Hematopoietic multipotent progenitor cell treated with erythropoietin and hydrocortisone succinate and interleukin-3 and kit ligand, for 4 days (in vitro differentiated cells): Measurements from ENCODE around the gene PES1.
A peak's percentile ranks its signal among the peaks of the same experiment; 100 is the strongest.
"Not testable (repeated sequence)": the region's sequence is repeated elsewhere in the genome, so short reads cannot be mapped to it uniquely, and the experiment has no call there.

Experiments
- DNase-seq: peaks from one replicate; pipeline ENCODE4 v3.0.0-alpha.2; 2015

The PES1 gene

DNA sequence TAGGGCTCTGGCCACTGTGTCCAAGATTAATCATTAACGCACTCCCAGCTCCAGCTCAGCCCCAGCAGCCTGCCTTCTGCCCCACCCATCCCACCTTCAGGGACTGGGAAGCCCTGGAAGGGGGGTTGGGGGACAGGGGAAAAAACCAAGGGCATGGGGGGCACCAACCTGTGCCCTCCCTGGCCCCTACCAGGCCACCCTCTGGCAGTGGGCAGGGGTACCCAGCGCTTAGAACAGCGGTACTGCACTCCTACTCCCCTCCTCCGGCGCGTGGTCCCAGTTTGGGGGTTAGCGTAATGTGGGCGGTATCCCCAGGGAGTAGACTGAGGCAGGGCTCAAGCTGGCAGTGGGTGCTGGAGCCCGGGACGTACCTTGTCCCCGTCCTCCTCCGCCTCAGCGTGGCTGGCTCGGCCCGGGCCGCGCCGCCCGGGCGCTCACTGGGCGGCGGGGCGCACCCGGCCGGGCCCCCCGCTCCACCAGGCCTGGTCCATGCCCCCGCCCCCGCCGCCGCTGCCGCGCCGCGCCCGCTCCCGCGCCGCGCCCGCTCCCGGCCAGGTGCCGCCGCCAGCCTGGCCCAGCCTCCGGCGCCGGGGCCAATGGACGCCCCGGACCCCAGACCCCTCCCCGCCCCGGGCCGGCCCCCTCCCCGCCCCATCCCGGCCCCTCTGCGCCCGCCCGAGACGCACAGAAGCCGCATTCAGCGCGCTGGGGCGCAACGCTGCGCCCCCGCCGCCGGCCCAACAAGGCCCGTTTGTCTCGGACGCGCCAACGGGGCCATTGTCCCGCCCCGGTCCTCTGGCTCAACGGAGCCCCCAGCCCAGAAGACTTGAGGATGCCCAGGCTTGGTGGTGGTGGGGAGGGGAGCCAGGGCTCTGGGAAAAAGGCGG, 17.4 kb downstream of the PES1 start, which contains the start of gene GAL3ST1:
Gene GAL3ST1, minus strand, starts transcription at position 571 of the 887 bp plus-strand sequence. CDS start 17,273 bp downstream, outside the sequence.
- DNase-seq, result no peak

DNA sequence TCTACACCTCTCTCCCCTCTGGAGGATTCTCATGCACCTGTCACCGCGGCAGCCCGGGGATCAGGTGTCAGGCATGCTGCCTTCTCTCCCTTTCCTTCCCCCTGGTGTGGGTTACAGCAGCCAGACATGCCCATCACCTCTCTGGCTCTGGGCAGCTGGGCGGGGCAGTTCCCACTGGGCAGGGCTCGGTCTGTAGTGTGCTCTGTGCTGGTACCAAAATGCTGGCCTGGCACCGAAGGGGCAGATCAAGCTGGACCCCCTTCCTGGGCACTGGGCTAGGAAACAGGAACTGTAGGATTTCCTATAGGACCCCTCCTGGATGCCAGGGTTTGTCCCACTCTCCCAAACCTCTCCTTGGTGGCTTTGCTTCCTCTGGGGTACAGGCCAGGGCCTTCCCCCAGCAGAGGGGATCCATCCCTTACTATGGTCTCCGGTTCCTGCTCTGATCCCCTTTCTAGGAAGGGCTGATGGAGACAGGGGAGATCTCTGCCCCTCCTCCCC, 18.1 kb downstream of the PES1 start:
- no peak for DNase-seq

DNA sequence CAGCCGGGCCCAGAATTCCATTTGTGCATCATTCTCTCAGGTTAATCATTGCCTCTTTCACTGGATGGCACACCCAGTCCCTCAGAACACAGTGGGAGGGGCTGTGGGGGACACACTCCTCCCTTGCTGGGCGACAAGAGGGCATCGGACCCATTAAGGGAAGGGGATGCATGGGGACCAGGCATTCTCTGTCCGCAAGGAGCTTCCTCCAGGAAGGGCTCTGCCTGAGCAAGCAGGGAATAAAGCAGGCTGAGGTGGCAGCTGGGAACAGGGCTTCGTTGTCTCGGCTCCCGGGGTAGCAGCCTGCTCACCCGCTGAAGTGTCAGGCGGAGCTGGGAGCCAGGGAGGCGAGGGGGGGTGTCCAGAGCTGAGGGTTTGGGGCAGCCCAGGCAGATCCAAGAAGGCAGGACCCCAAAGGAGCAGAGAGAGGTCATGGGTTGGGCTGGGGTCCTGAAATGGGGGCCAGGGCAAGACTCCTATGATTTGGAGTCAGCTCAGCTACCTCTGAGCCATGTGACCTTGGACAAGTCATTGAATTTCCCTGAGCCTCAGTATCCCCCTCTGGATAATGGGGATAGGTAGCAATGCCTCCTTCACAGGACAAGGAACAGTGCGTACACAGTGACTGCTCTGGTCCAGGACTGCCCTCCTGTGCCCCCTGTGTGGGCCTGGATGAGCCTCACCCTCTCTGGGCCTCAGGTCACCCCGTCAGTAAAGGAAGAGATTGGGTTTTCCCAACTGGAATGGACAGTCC, 18.7 kb downstream of the PES1 start:
- no peak for DNase-seq

DNA sequence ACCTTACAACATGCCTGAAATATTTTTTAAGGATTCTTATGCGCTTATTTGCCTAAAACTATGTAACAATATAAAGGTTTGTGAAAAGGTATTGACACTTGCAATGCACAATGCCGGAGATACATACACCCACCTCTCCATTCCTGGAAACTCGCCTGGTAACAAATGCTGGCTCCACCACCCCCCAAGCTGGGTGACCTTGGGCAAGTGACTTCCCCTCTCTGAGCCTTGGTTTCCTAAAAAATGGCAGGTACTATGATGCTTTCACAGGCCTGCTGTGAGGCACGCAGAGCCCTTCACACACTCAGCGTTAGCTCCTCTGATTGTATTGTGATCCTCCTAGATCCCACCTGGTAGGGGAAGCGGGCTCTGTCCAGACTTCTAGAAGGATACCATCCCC, 19.5 kb downstream of the PES1 start:
- DNase-seq, result no peak

DNA sequence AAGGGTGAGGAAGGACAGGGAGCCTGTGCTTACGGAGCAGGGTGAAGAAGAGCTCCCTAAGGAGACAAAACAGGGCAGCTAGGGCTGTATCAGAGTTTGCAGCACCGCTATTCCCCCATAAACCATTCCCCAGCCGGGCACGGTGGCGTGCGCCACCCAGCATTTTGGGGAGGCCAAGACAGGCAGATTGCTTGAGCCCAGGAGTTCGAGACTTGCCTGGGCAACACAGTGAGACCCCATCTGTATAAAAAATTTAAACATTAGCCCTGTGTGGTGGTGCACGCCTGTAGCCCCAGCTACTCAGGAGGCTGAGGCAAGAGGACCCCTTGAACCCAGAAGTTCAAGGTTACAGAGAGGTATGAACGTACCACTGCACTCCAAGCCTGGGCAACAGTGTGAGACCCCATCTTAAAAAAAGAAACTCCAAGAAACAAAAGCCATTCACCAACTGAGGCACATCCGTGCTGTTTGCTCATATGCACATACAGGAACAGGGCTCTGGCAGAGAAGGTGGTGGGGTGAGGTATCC, 22.0 kb downstream of the PES1 start:
- no peak for DNase-seq

DNA sequence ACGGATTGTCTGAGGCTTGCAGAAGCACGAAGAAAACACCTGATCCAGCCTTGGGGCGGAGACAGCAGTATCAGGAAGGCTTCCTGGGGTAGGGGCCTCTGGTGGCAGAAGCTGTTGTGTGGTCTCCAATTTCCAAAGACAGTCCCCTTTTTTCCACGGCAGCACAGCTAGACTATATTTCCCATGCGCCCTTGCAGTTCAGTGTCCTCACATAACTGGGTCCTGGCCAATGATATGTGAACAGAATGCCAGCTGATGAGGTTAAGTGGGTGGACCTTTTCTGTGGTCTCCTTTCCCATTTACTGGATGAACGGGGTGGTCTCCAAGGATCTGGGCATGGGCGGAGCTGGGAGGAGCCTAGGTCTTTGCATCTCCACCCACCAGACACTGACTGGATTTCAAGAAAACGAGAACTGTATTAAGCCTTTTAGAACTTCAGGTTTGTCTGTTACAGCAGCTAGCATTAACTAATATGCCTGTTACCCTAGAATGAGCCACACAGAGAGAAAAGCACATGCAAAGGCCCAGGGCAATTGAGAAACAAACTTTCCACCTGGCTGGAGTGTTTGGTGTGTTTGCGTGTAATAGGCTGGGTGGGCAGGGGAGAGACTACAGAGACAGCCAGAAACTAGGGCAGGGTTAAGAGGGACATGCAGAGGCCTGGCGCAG, 23.4 kb downstream of the PES1 start:
- no peak for DNase-seq

DNA sequence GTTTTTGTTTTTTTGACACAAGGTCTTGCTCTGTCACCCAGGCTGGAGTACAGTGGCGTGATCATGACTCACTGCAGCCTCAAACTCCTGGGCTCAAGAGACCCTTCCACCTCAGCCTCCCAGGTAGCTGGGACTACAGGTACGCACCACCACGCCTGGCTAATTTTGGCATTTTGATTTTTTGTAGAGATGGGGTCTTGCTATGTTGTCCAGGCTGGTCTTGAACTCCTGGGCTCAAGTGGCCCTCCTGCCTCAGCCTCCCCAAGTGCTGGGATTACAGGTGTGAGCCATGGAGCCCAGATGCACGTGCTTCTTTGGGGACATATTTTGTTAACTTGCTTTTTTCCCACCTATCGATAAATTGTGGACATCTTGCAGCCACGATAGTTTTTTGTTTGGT, 24.4 kb downstream of the PES1 start:
- DNase-seq, result not testable (repeated sequence)

DNA sequence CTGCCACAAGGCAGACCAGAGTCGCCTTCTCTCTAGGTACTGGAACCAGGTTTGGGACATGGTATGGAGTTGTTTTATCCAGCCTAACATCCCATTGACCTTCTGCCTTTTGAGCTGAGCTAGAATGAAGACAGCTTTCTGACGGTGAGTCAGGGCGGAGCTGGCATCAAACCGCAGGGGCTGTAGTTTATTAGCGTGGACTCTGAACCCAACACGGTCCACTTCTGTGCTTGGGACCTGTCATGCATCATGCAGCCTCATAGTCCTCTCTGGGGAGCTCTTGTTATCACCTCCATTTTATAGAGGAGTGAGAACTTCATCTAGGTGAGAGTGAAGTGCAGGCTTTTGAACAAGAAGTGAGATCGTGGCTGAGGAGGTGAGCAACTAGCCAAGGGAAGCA, 25.6 kb downstream of the PES1 start:
- DNase-seq, result no peak

DNA sequence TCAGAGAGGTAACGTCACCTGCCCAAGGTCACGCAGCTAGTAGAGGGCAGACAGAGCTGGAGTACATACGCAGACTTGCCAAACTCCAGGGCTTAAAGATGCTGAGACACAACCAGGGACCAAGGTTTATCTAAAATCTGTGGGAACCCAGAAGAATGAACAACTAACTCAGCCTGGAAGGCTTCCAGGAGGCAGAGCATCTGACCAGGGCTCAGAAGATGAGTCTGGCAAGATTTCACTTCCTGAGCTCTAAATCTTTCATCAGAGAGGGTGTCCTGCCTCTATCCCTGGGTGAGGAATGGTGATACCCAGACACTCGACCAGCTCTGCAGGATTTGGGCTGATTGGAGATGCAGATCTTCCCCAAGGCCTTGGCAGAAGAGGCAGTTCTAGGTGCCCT, 26.4 kb downstream of the PES1 start:
- DNase-seq, result no peak

DNA sequence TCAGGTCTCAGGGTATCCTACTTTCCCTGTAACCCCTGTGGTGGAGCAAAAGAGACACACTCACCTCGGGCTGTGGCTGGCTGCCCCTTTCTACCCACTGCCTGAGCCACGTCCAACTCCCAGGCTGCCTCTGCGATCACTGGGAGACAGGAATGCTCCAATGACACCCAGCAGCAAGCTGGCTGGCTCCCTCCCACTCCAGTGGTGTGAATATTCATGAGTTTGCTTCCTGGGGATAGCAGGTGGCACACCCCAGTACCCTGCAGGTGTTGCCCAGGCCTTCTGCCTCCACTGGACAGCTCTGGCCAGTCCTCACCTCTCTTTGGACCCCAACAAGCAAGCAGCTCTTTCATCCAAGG, 27.0 kb downstream of the PES1 start:
- DNase-seq, result no peak

DNA sequence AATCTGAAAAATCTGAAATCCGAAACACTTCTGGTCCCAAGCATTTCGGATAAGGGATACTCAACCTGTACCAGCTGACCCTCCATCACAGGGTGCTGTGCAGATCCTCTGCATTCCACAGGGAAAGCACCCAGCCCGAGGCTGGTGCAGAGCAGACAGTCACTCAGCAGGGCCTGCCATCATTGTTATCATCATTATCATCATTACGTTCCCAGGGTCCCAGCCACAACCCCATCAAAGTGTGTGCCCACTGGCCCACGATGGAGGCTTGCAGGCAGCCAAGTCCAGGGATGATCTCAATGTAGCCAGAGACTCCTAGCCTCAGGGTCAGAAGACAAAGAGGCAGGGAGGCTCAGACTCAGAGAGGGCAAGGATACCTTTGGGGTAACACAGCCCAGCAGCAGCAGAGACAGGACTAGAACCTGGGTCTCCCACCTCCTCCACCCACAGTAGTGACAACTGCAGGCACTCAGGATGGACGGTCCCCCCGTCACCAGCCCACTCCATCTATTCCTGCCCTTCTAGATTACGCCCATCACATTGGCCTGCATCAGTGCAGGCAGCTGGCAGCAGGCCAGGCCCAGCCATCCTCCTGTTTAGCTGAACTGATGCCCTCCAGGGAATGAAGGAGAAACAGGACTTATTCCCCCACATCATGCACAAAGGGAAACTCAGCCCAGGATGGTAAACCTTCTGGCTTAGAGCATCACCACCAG, 27.5 kb downstream of the PES1 start:
- DNase-seq, result no peak

DNA sequence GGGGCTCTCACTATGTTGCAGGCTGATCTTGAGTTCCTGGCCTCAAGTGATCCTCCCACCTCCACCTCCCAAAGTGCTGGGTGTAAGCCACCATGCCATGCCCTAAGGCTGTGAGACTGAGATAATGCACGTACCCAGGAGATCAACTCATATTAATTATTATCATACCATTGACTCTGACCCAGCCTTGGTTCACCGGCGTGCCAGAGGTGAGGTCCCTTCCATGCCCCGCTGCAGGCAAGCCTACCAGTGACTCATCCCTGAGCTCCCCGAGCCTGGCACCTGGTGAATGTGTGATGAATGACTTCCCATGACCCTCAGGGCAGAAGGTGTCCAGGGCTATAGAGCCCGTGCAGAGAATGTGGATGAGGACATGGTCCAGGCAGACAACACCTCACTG, 29.3 kb downstream of the PES1 start:
- peak; percentile 62 for DNase-seq

DNA sequence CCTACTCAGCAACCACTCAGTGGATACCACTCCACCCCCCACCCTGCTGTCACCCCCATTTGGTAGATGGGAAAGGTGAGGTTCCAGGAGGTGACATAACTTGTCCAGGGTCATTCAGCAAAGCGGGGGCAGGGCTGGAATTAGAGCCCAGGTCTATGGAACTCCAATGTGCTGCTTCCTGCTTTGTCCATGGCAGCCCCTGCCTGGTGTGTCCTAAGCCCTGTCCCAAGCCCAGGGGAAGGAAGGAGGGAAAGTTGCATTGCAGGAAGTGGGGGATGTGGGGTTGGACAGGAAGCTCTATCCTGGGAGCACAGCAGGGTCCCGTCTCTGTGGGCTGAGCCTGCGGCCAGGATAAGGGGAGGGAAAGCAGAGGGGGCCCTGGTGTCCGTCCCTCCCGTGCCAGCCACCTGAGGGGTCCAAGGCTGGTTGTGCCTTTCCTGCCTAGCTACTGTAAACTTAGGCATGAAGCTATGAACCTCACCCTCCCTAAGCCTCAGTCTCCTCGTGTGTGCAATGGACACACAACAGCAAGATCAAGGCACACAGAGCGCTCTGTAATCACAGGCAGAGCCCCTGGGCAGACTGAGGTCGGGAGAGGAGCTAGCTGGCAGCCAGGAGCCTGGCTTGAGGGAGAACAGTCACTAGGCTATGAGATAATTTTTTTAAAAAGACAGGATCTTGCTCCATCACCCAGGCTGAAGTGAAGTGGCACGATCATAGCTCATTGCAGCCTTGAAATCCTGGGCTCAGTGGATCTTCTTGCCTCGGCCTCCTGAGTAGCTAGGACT, 30.1 kb downstream of the PES1 start:
- DNase-seq, result no peak

DNA sequence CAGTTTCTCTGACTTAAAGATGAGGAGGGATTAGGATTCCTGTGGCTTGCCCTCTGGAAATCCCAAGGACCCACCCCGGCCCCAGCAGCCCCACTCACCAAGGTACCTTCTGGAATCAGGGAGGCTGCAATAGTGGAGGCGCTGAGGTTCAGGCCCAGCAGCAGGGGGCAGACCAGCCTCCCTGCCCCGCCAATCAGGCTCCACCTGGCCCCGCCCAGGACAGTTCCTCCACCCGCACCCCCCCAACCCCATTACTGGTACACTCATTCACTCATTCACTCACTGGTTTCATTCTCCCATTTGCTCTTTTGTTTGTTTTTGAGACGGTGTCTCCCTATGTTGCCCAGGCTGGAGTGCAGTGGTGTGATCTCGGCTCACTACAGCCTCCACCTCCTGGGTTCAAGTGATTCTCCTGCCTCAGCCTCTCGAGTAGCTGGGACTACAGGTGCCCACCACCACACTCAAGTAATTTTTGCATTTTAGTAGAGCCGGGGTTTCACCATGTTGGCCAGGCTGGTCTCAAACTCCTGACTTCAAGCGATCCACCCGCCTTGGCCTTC, 31.0 kb downstream of the PES1 start:
- peak; percentile 48 for DNase-seq

DNA sequence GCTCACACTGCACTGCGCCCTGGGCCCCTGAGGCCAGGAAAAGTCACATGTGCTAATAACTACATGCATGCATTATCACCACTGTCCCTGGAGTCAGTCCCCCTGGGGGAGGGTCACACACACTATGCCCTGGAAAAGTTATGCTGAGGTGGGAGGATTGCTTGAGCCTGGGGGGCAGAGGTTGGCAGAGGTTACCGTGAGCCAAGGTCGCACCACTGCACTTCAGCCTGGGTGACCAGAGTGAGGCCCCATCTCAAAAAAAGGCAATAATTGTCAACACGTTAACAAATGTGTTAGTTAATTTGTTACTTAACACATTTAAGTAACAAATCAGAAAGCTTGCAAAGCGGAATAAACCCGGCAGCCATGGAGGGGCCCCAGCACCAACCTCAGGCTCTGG, 31.8 kb downstream of the PES1 start:
- DNase-seq, result no peak

DNA sequence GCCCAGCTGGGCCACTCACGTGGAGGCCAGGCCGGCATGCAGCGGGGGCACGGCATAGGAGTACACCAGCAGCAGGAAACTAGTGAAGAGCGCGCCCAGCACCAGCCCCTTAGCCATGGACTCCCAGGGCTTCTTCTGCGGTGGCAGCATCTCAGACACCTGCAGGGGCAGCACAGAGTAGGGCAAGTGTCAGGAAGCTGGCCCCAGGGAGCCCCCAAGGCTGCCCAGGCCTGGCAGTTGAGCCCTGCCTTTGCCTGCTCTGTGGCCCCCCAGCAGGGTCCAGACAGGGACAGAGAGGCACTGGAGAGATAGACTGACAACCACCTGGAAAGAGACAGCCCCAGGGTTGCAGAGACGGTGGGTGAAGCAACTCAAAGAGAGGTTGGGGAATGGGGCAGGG, 34.5 kb downstream of the PES1 start:
- no peak for DNase-seq

DNA sequence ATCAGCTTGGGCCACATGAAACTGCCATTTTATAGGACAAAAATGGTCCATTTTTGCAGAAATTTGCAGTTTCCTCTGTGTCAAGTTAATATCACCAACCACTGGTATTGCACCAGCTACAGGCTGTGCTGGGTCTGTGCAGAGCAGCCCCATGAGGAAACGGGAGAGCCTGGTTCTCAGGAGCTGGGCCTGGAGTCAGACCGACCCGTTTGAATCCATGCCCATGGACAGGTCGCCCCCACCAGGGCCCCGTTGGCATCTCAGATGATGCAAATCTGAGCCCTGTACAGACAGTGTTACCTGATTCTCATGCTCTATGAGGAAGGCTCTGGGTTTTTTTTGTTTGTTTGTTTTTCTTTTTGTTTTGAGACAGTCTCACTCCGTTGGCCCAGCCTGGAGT, 35.3 kb downstream of the PES1 start:
- peak; percentile 34 for DNase-seq

DNA sequence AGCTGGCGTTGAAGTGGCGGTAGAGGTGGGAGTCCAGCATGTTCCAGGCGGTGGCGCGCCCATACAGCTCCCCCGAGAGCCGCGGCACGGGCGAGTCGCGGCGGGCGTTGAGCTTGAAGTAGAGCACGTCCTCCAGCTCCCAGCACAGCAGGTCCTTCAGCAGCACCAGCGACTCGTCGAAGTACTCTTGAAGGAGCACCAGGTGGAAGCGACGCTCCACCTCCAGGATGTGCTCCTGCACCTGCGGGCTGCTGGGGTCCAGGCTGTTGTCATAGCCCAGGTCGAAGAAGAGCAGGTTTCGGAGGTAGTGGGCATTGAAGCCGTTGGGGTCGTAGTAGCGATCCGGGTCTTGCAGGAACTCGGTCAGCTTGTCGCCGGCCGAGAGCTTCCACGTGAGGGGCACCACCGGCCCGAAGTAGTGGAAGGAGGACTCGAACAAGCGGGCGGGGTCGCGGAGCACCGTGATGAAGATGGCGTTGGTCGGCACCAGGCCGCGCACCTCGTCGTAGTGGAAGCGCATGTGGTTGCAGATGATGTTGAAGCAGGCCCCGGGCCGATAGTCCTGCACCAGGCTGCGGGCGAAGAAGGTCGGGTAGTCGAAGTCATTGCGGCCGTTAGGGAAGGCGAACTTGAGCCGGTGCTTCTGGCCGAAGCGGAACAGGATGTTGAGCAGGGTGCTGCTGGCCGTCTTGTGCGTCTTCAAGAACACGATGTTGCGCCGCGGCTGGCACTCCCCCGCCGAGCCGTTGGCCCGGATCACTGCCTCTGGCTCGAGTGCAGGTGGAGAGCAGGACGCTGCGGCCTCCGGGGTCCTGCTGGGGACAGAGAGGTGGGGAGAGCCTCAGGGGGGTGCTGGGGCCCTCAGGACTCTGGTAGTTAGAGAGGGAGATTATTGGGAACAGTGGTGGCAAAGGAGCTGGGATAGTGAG, 36.2 kb downstream of the PES1 start:
- DNase-seq, result no peak

DNA sequence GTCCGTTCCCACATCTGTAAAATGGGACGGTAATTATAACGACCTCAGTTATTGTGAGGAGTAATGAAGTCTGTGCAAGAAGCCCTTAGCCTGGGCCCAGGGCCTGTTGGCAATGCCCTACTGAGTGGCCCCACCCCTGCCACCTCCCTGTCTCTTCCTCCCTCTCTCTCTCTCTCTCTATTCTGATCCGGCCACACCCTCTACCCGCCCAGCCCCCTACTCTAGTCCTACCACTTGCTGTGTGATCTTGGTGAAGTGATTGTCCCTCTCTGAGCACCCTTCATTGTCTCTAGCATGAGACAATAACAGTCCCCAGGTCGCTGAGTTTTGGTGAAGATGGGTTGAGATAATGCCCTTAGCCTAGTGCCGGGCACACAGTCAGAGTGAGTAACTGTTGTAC, 37.7 kb downstream of the PES1 start:
- no peak for DNase-seq

DNA sequence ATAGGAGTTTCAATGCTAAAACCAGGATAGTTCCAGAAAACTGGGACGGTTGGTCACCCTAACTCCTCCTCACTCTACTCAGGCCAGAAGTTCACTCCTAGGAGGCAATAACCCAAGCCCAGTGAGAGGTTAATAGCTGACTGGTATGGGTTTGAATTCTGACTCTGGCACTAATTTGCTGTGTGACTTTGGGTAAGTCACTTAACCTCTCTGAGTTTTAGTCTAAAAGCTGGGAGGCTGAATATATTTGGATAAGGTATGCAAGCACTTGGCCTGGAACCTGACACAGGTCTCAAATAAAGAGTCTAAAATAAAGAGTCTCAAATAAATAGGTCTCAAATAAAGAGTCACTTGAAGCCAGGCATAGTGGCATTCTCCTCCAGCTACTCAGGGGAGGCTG, 39.0 kb downstream of the PES1 start:
- DNase-seq, result no peak
